Astrocyte of the spinal cord (primary cell): ENCODE measurements around the gene TRH.

Source experiments
- DNase-seq: peaks from one replicate; pipeline ENCODE4 v3.0.0; 2011; ENCODE audit warnings: low read depth, low spot score
- H3K4me3 ChIP-seq: 2 replicates; pipeline ENCODE4 v1.5.1; 2011; ENCODE audit warnings: low read depth, mild to moderate bottlenecking, low read length, moderate library complexity
- CTCF ChIP-seq: IDR thresholded peaks from 2 replicates; pipeline ENCODE4 v1.5.1; 2012; ENCODE audit warnings: low read depth, mild to moderate bottlenecking, low read length, inconsistent platforms
- in situ Hi-C: cut with HindIII; loops from 2 replicates; pipeline ENCODE4 v1.10.0; 2017; ENCODE audit warnings: low sequenced_read_pairs

Gene TRH

GRCh38 chr3:129971351-129972052 lies 3.0 kb upstream of the TRH start:
- DNase-seq: no peak
- in situ Hi-C loops: no loop called here
- no peak overlapping the region for H3K4me3 ChIP-seq
- no peak for TF ChIP-seq CTCF

GRCh38 chr3:129972301-129972700 lies 2.2 kb upstream of the TRH start:
- H3K4me3 ChIP-seq: no peak overlapping the region
- no peak for TF ChIP-seq CTCF
- no peak for DNase-seq
- in situ Hi-C loops: no loop called here

DNA sequence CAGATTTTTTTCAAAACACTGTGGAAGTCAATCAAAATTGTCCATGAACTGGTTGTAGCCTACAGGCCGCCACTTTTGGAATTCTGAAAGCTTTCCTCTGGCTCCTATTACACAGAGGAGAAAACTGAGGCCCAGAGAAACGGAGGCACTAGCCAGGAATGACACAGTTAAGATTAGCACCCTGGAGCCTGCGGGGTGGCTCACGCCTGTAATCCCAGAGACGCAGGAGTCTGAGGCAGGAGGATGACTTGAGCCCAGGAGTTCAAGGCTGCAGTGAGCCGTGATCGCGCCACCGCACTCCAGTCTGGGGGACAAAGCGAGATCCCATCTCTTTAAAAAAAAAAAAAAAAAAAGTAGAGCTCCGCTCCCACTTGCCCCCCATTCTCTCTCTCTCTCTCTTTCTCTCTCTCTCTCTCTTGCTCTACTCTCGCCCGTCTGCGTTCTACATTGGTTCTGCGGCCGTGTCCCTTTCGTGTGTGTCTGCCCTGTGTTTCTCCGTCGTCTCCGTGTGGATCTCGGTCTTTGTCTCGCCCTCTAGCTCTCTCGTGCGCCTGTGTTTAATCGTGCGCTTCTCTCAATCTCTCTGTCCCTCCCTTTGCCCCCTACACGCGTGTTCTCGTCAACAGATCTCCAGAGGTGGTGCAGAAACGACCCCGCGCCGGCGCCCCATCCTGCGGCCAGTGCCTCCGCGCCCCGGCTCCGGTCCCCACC lies 512 bp upstream of the TRH start:
- in situ Hi-C loops: no loop called here
- DNase-seq: no peak
- H3K4me3 ChIP-seq: no peak overlapping the region
- TF ChIP-seq CTCF: no peak

DNA sequence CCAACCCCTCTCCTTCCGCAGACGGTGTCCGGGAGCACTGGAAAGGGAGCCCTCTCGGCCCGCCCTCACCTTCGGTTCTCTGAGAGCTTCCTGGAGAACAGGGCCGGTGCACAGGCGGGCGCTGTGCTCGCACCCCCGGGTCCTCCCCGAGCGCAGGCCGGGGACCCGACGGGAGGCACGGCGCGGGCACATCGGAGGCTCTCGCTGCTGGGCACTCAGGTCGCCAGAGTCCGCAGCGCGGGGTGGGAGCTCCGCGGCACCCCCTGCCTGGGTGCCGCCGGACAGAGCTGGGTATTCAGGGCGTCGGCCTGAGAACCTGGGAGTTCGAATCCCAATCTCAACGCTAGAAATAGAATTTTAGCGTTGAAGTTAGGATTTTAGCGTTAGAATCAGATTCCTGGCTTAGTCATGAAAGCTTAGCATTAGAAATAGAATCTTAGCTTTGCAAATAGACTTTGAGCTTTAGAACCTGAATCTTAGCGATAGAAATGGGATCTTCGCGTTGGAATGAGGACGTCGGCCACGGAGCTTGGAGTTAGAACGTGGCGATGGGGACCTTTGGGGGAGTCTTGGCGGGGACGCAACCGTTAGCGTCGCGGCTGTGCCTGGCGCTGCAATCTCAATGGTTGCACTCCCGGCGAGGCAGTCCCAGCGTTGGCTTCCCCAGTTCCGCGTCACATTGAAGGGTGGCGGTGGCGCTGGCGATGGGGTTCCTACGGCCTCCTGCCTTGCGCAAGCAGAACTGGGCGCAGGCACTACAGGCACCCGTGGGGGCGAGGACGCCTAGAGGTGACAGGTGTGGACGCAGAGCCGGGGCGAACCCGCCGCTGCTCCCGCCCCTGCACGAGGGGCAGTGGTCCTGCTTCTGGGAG lies 549 bp downstream of the TRH start:
- no peak for TF ChIP-seq CTCF
- in situ Hi-C loops: no loop called here
- DNase-seq: no peak

GRCh38 chr3:129975705-129976048 lies 1.2 kb downstream of the TRH start:
- TF ChIP-seq CTCF: no peak
- in situ Hi-C loops: no loop called here
- DNase-seq: no peak
- H3K4me3 ChIP-seq: no peak overlapping the region

More for the DNA sequence above, 549 bp downstream of the TRH start:
- no peak overlapping the region for H3K4me3 ChIP-seq

- no peak for DNase-seq
- in situ Hi-C loops: no loop called here
- no peak overlapping the region for H3K4me3 ChIP-seq
- TF ChIP-seq CTCF: no peak
Observed at GRCh38 chr3:129976286-129976685, 1.8 kb downstream of the TRH start.
